MM.1S (cell line): ENCODE measurements around the gene RWDD1.

Experiments
- DNase-seq: peaks from one replicate; pipeline ENCODE4 v3.0.0-alpha.2; 2015
- H2AFZ ChIP-seq: fragments of 300-600 bp; sonication (generic); 2 replicates; pipeline ENCODE4 v1.6.0; 2016; ENCODE audit warnings: antibody characterized with exemption, low read length
- H3F3A ChIP-seq: fragments of 300-600 bp; sonication (generic); 2 replicates; pipeline ENCODE4 v1.6.1; 2016; ENCODE audit warnings: mild to moderate bottlenecking, antibody characterized with exemption, low read length, moderate library complexity, mixed read lengths; ENCODE audit not compliant: insufficient read depth
- H3K27ac ChIP-seq: fragments of 300-600 bp; sonication (generic); 2 replicates; pipeline ENCODE4 v1.5.1; 2016; ENCODE audit warnings: mild to moderate bottlenecking, low read length
- H3K27me3 ChIP-seq: fragments of 300-600 bp; sonication (generic); replicated peaks from 2 replicates; pipeline ENCODE4 v1.6.0; 2016; ENCODE audit warnings: low read length; ENCODE audit not compliant: insufficient read depth
- H3K36me3 ChIP-seq: fragments of 300-600 bp; sonication (generic); replicated peaks from 2 replicates; pipeline ENCODE4 v1.6.1; 2016; ENCODE audit warnings: mild to moderate bottlenecking, low read length, mixed read lengths; ENCODE audit not compliant: insufficient read depth
- H3K4me1 ChIP-seq: fragments of 300-600 bp; sonication (generic); 2 replicates; pipeline ENCODE4 v1.6.1; 2016; ENCODE audit warnings: low read length, mixed read lengths
- H3K4me2 ChIP-seq: fragments of 300-600 bp; sonication (generic); 2 replicates; pipeline ENCODE4 v1.6.0; 2016; ENCODE audit warnings: low read depth, low read length
- H3K4me3 ChIP-seq: fragments of 300-600 bp; sonication (generic); 2 replicates; pipeline ENCODE4 v1.5.1; 2016; ENCODE audit warnings: low read length, mixed read lengths
- H3K79me2 ChIP-seq: fragments of 300-600 bp; sonication (generic); 2 replicates; pipeline ENCODE4 v1.6.1; 2016; ENCODE audit warnings: mixed run types, low read length, mixed read lengths
- H3K9ac ChIP-seq: fragments of 300-600 bp; sonication (generic); 2 replicates; pipeline ENCODE4 v1.6.1; 2016; ENCODE audit warnings: low read length, mixed read lengths
- H3K9me2 ChIP-seq: fragments of 300-600 bp; sonication (generic); replicated peaks from 2 replicates; pipeline ENCODE4 v1.6.1; 2016; ENCODE audit warnings: mild to moderate bottlenecking, low read length, mixed read lengths; ENCODE audit not compliant: insufficient read depth
- H3K9me3 ChIP-seq: fragments of 300-600 bp; sonication (generic); replicated peaks from 2 replicates; pipeline ENCODE4 v1.6.1; 2016; ENCODE audit warnings: mild to moderate bottlenecking, low read length, mixed read lengths; ENCODE audit not compliant: insufficient read depth
- H4K20me1 ChIP-seq: fragments of 300-600 bp; sonication (generic); 2 replicates; pipeline ENCODE4 v1.6.1; 2016; ENCODE audit warnings: mild to moderate bottlenecking, low read length, moderate library complexity, mixed read lengths; ENCODE audit not compliant: insufficient read depth
- EZH2phosphoT487 ChIP-seq: fragments of 300-600 bp; sonication (generic); IDR thresholded peaks from 2 replicates; pipeline ENCODE4 v1.6.1; 2018; ENCODE audit warnings: antibody characterized with exemption, low read length
- TF ChIP-seq, protein P1 (sequence below): fragments of 300-600 bp; sonication (generic); IDR thresholded peaks from 2 replicates; pipeline ENCODE4 v1.5.1; 2016; ENCODE audit warnings: antibody characterized with exemption, low read length, mixed read lengths

Gene RWDD1

DNA sequence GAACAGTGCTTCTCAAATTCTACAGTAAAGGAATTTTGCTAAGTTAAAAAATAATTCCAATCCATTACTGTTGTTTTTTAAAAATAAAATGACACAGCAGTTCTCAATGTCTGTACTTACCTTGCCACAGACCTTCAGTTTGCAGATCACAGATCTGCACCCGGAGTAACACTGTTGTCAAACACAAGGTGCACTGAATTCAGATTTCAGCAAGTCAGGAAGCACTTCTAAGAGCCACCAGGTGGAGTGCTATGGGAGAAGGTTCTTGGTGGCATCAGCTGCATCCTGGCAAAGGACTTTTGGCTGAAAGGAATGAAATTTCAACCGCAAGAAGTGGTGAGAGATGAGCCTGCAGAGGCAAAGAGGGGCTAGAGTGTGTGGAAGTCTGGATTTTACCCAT, 62.4 kb downstream of the RWDD1 start:
- H2AFZ ChIP-seq, result no peak overlapping the region
- peaks cover 45% of the 10 kb centered on the region for H3F3A ChIP-seq
- H3K27me3 ChIP-seq, result no peaks in the 10 kb centered on the region
- TF ChIP-seq, protein P1, sequence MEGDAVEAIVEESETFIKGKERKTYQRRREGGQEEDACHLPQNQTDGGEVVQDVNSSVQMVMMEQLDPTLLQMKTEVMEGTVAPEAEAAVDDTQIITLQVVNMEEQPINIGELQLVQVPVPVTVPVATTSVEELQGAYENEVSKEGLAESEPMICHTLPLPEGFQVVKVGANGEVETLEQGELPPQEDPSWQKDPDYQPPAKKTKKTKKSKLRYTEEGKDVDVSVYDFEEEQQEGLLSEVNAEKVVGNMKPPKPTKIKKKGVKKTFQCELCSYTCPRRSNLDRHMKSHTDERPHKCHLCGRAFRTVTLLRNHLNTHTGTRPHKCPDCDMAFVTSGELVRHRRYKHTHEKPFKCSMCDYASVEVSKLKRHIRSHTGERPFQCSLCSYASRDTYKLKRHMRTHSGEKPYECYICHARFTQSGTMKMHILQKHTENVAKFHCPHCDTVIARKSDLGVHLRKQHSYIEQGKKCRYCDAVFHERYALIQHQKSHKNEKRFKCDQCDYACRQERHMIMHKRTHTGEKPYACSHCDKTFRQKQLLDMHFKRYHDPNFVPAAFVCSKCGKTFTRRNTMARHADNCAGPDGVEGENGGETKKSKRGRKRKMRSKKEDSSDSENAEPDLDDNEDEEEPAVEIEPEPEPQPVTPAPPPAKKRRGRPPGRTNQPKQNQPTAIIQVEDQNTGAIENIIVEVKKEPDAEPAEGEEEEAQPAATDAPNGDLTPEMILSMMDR, result peak; percentile 79
- no peak for TF ChIP-seq EZH2phosphoT487
- H3K4me1 ChIP-seq, result peaks cover 45% of the 10 kb centered on the region
- H3K9ac ChIP-seq, result peak overlapping the region; percentile 65
- peak; percentile 87 for DNase-seq
- H3K9me2 ChIP-seq, result no peaks in the 10 kb centered on the region
- peak overlapping the region; percentile 56 for H3K4me3 ChIP-seq
- peak overlapping the region; percentile 91 for H3K4me2 ChIP-seq
- H3K36me3 ChIP-seq, result no peaks in the 10 kb centered on the region; the same call in 1 of the 2 replicates
- H3K79me2 ChIP-seq, result no peaks in the 10 kb centered on the region
- H3K9me3 ChIP-seq, result no peaks in the 10 kb centered on the region
- H3K27ac ChIP-seq, result peak overlapping the region; percentile 91
- no peaks in the 10 kb centered on the region for H4K20me1 ChIP-seq
